NCI-H1417 (cell line): ENCODE measurements around the gene SLC26A2.

Experiments
- DNase-seq, 3 experiments: peaks; one replicate each; lab custom pipeline; 2025; lab: John Stamatoyannopoulos, UW

Gene SLC26A2

GRCh38 chr5:149960272-149961185 is at the start of gene SLC26A2:
TSS of gene SLC26A2 (plus strand) at chr5:149960758. CDS start at chr5:149977653, 16,895 bp downstream.
- peak; percentile 90 to 97 (median 96) for DNase-seq

DNA sequence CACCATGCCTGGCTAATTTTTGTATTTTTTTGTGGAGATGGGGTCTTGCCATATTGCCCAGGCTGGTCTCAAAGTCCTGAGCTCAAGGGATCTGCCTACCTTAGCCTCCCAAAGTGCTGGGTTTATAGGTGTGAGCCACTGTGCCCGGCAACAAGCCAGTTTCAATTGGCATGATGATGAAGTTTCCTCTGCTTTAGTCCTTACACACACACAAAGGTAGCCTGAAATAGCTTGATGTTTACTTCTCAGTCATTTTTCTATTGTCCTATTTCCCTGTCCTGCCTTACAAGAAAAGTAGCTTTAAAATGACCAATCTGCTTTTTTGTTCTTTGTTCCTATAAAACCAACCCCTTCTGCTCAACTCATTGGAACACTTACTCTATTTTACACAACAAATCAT is 49.5 kb upstream of the SLC26A2 start:
- DNase-seq, result no peak

DNA sequence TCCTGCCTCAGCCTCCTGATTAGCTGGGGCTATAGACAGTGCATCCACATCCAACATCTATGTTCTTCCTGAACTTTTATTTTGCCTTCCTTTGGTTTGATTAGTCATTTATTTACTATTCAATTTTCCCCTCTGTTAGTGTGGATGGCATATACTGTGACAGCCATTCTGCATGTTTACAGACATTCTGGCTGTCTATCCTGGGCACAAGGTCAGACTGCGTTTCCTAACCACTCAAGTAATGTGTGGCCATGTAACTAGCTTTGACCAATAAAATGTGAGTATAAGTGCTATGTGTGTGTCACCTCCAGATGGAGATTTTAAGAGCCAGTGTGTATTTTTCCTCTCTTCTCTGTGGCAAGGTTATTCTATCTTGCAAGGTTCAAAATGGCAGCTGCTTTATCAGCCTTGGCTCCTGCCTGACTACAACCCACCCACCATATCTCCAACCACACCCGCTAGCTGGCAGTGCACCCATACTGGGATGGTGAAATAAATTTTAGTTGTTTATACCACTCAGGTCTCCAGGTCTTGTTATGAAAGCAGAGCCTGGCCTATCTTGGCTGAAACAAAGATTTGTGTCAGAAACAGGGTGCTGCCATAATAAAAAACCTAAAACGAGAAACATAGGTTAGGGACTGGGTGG is 48.2 kb upstream of the SLC26A2 start:
- no peak for DNase-seq

DNA sequence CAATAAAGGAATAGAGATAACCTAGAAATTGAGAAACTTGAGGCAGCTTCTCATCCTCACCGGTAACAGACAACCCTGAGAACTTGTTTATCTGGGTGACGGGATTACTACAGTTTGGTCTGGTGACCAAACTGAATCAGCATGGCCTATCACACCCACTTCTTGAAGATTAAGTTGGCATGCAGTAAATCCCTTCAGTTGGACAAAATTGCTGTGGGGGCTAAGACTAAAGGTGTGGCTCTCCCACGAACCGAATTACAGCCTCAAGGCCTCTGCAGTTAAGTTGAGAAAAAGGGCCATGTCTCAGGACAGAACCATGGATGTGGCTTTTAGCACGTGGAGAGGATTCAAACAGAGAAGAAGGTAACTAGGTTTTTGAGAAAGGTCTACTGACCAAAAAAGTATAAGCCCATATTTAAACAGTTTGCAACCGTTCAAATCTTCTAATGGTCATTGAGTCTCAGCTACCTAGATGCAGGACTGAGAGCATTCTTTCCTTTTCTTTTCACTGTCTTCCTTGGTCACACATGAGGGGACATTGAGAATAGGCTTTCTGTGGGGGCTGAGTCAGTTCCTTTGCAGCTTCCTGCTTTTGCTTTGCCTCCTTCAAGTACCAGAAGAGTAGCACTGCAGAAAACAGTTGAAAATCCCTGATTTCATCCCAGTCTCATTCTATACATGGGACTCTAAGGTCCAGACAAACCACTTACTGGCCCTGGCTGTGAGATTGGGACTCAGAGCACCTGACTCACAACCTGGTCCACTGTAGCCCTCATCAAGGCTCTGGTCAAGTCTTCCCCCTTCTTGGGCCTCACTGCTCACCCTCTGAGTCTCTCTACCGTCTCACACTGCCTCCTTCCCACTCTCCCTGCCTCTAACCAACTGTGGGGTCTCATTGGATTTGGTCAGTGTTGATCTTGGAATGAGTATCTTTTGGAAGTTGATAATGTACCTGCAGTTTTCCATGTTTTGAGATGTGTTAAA is 46.8 kb upstream of the SLC26A2 start:
- DNase-seq, result no peak

GRCh38 chr5:149915392-149916260 is 44.9 kb upstream of the SLC26A2 start:
- DNase-seq, result no peak

DNA sequence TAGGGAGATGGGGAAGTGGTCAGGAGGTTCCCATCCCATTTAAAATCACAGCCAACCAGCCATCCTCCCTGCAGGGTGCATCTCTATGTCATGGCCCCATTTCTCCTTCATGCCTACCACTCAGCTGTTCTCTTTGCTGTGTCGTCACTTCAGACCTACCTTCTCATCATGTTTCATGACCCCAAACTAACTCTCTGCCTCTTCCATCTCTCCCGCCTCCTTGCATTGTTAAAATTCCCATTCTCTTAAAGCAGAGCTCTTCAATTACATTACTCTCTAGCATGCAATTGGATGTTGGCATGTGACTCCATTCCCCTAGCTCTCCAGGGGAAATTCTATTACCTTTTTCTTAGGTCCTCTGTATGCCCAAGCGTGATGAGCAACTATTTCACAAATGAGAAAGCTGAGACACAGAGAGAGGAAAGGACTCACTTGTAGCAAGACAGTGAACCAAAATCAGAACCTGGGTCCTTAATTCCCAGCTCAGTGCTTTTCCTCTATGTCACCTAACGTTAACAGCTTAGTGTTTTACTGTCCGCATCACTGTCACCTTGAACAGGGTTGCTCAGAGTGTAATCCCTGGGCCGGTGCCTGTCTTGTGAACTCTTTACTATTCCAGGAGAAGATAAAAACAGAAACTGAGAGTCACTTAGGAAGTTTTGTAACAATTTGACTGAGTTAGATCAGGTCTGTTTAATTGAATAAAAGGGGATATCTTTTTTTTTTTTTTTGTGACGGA is 44.1 kb upstream of the SLC26A2 start:
- DNase-seq, result no peak

DNA sequence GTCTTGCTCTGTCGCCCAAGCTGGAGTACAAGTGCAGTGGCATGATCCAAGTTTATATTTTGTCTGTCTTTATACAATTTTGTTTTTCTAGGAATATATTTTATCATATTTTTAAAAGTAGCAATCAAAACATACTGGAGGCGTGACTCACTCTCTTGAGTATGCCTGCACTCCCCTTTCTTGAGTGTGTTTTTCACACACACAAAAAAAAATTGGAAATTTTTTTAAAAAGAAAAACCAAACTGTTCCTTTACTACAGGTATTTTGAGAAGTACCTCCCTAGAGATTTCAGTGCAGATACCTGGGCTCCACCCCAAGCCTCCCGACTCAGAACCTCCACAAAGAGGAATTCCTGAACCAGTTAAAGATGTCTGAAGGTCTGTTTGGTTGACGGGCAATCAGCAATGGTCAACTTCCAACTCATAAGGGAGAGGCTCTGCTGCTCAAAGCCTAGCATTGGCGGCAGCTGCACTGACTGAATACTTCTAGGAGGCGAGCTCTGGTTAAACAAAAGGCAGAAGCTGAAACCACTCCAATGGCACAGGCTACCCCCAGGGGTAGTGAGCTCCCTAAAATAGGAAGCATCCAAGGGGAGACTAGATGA is 43.4 kb upstream of the SLC26A2 start:
- DNase-seq, result no peak

- no peak for DNase-seq
Measured at GRCh38 chr5:149921597-149921996, 39.0 kb upstream of the SLC26A2 start.

GRCh38 chr5:149922950-149923349 is 37.6 kb upstream of the SLC26A2 start:
- no peak for DNase-seq

- no peak for DNase-seq
Measured at GRCh38 chr5:149924486-149924885, 36.1 kb upstream of the SLC26A2 start.

DNA sequence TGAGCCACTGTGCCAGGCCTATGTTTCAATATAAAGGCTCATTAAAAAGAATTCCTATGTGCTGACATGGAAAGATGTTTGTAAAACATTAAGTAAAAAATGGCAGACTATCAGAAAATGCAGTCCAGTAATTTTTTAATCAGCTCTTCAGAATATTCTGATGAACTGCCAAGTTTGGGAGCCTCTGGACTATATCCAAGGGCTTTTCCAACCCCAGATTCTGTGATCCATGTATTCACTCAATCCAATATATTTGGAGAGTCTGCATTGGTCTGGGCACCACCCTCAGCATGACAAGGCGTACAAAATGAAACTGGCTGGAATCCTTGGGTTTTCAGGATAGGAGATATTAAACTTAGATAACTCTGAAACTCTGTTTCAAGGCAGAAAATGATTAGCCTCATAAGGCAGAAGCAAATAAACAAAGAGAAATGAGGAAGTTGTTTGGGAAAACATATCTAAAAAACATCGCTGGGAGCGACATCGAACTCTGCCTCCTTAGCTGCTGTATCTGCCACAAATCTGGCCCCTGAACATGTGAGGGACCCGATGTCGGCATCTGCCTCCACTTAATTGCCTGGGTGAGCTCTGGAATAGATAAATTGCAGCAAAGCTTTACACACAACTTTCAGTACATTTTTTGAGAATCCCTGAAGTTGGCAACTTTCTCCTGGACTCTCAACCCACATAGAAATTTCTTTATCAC is 30.4 kb upstream of the SLC26A2 start:
- no peak for DNase-seq

- no peak for DNase-seq
Measured at GRCh38 chr5:149930749-149931574, 29.6 kb upstream of the SLC26A2 start.

DNA sequence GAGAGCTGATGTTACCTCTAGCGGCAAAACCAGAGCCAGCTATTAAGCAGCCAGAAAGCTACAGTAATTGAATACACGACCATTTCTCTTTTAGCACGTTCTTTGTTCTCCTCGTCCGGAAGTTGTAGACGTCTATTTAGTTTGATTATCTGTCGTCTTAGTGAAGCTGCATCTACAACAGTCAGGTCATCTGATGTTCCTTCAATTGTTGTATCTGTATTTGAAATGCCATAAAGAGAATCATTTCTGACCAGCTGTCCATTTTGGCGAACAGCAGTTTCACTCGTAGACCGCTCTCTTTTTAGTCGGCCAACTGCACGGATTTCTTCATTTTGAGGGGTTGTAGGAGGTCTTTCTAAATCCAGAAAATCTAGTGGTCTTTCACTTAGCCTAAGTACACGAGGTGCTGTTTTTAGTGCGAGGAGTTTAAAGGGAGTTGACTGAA is 28.5 kb upstream of the SLC26A2 start:
- peak in 1 of 3 experiments; percentile 43 for DNase-seq

GRCh38 chr5:149932445-149933350 is 27.9 kb upstream of the SLC26A2 start:
- peak in 1 of 3 experiments; percentile 45 for DNase-seq

DNA sequence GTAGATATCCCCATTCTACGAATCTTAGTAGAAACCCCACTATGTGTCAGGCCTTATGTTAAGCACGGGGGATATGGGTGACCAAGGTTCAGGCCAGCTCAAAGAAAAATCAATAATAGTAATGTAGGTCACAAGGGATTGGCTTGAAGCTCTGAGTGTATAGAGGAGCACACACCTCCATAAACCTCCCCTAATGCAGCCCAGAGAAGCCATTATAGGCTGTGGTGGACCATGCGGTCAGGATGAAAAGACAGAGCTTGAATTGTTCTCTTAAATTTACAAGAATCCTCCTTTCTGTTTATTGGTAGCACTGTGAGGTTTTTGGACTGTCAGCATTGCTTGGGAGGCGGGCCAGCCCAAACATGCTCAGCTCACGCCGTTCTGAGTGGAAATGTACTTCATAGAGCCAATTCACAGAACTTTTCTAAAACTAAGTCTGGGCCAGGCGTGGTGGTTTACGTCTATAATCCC is 25.1 kb upstream of the SLC26A2 start:
- no peak for DNase-seq

DNA sequence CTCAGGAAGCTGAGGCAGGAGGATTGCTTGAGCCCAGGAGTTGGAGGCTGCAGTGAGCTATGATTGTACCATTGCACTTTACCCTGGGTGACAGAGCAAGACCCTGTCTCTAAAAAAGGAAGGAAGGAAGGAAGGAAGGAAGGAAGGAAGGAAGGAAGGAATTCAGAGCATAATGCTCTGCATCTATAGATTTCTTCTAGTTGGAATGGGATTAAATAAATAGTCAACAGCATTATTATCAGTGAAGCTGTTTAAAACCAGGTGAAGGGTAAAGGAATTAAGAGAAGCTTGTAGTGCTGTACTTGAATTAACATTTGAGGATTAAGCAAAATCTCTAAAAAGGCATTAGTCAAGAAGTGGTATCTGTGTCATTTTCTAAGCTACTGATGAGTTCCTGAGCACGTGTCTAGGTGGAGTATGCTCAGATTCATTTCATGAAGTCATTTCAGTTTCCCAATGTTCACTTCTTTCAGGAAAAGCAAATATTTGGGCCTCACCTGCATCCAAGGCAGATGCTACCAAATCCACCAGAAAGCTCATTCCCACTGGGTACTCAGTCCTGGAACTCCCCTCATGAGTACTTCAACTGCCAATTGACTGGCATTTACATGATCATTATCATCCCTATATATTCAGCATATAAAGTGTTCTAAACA is 24.4 kb upstream of the SLC26A2 start:
- DNase-seq, result no peak

DNA sequence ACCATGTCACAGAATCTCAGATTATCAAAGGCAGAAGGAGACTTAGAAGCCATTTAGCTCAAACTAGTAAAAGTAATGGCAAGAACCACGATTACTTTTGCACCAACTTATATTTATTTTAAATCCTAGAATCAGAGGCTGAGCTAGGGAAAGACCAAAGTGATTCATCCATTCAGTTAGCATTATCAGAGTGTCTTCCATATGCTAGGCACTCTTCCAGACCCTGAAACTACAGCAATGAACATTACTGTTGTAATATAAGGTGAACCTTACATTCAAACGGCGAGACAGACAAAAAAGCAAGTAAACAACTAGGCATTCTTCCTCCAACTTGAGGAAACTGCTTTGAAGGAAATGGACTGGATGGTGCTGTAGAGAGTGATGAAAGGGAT is 23.9 kb upstream of the SLC26A2 start:
- no peak for DNase-seq
